22Rv1 (cell line): ENCODE data around the gene ABTB2.

Experiments used
- CTCF ChIP-seq: fragments of 450-650 bp; IDR thresholded peaks from 2 replicates; pipeline ENCODE4 v1.5.1; 2017; ENCODE audit warnings: mild to moderate bottlenecking
- ZFX ChIP-seq: fragments of 450-650 bp; IDR thresholded peaks from 2 replicates; pipeline ENCODE4 v1.6.1; 2017; ENCODE audit warnings: antibody characterized with exemption, borderline replicate concordance

- TF ChIP-seq CTCF (no peak), ZFX (no peak)
Observed at GRCh38 chr11:34162493-34162820, 195.4 kb downstream of the ABTB2 start.
